IPS-18a (cell line): ENCODE data around the gene STIP1.
A peak's percentile ranks its signal among the peaks of the same experiment; 100 is the strongest.

Source experiments
- H3K27ac ChIP-seq: one replicate; pipeline ENCODE4 v1.5.1; 2013; ENCODE audit warnings: low read length
- H3K27me3 ChIP-seq: one replicate; pipeline ENCODE4 v1.6.1; 2013; ENCODE audit warnings: mild to moderate bottlenecking, low read length; ENCODE audit not compliant: control insufficient read depth, insufficient read depth
- H3K36me3 ChIP-seq: one replicate; pipeline ENCODE4 v1.6.1; 2013; ENCODE audit warnings: low read depth, low read length; ENCODE audit not compliant: control insufficient read depth
- H3K4me1 ChIP-seq: one replicate; pipeline ENCODE4 v1.6.1; 2013; ENCODE audit warnings: low read depth, low read length; ENCODE audit not compliant: control insufficient read depth
- H3K4me3 ChIP-seq: one replicate; pipeline ENCODE4 v1.5.1; 2013; ENCODE audit warnings: low read length
- H3K9ac ChIP-seq: one replicate; pipeline ENCODE4 v1.6.1; 2013; ENCODE audit warnings: mild to moderate bottlenecking, low read length, moderate library complexity
- H3K9me3 ChIP-seq: one replicate; pipeline ENCODE4 v1.6.1; 2013; ENCODE audit warnings: low read depth, low read length; ENCODE audit not compliant: control insufficient read depth

Gene STIP1

GRCh38 chr11:64235437-64236161 lies 49.6 kb downstream of the STIP1 start:
- Histone ChIP-seq H3K4me1 (peaks cover 4% of the 10 kb centered on the region), H3K27ac (no peak overlapping the region), H3K9ac (no peak overlapping the region), H3K36me3 (no peaks in the 10 kb centered on the region), H3K9me3 (no peaks in the 10 kb centered on the region), H3K4me3 (peak overlapping the region; percentile 53), H3K27me3 (peaks cover 30% of the 10 kb centered on the region)

- no peaks in the 10 kb centered on the region for H3K9me3 ChIP-seq
- H3K4me1 ChIP-seq: no peaks in the 10 kb centered on the region
- H3K4me3 ChIP-seq: no peak overlapping the region
- no peak overlapping the region for H3K9ac ChIP-seq
- peaks cover 21% of the 10 kb centered on the region for H3K27me3 ChIP-seq
- H3K36me3 ChIP-seq: no peaks in the 10 kb centered on the region
- no peak overlapping the region for H3K27ac ChIP-seq
These were observed 51.5 kb downstream of the STIP1 start for GRCh38 chr11:64237484-64237951.

- Histone ChIP-seq H3K4me3 (no peak overlapping the region), H3K9ac (no peak overlapping the region), H3K27me3 (peaks cover 15% of the 10 kb centered on the region), H3K36me3 (no peaks in the 10 kb centered on the region), H3K27ac (no peak overlapping the region), H3K4me1 (no peaks in the 10 kb centered on the region), H3K9me3 (no peaks in the 10 kb centered on the region)
These were observed 52.1 kb downstream of the STIP1 start for GRCh38 chr11:64238076-64238475.

- no peaks in the 10 kb centered on the region for H3K4me1 ChIP-seq
- H3K4me3 ChIP-seq: no peak overlapping the region
- H3K9me3 ChIP-seq: no peaks in the 10 kb centered on the region
- H3K27me3 ChIP-seq: peaks cover 7% of the 10 kb centered on the region
- H3K9ac ChIP-seq: no peak overlapping the region
- no peak overlapping the region for H3K27ac ChIP-seq
- peaks cover 9% of the 10 kb centered on the region for H3K36me3 ChIP-seq
These were observed 53.0 kb downstream of the STIP1 start for GRCh38 chr11:64238999-64239398.

GRCh38 chr11:64239662-64240434 lies 53.9 kb downstream of the STIP1 start:
- Histone ChIP-seq H3K4me3 (peak overlapping the region; percentile 66), H3K9me3 (no peaks in the 10 kb centered on the region), H3K27me3 (peaks cover 7% of the 10 kb centered on the region), H3K27ac (peak overlapping the region; percentile 49), H3K9ac (peak overlapping the region; percentile 49), H3K36me3 (peaks cover 13% of the 10 kb centered on the region), H3K4me1 (no peaks in the 10 kb centered on the region)

- peak within 1 kb of the TSS; percentile 49 for H3K27ac ChIP-seq
These were observed 54.7 kb downstream of the STIP1 start, which contains the start of gene FKBP2 for GRCh38 chr11:64240435-64241240. FKBP2 (plus strand) TSS chr11:64241095; CDS start chr11:64242388, 1,293 bp downstream.

GRCh38 chr11:64241241-64241490 lies 55.2 kb downstream of the STIP1 start:
- no peaks in the 10 kb centered on the region for H3K4me1 ChIP-seq
- peaks cover 13% of the 10 kb centered on the region for H3K36me3 ChIP-seq
- no peak overlapping the region for H3K27ac ChIP-seq
- H3K27me3 ChIP-seq: no peaks in the 10 kb centered on the region
- H3K9me3 ChIP-seq: no peaks in the 10 kb centered on the region
- peak overlapping the region; percentile 66 for H3K4me3 ChIP-seq
- H3K9ac ChIP-seq: peak overlapping the region; percentile 49

More at GRCh38 chr11:64240435-64241240, 54.7 kb downstream of the STIP1 start, which contains the start of gene FKBP2:
- no peaks in the 10 kb centered on the region for H3K27me3 ChIP-seq
- no peaks in the 10 kb centered on the region for H3K9me3 ChIP-seq
- H3K9ac ChIP-seq: peak within 1 kb of the TSS; percentile 80
- H3K4me1 ChIP-seq: no peaks in the 10 kb centered on the region
- H3K36me3 ChIP-seq: peaks cover 13% of the 10 kb centered on the region
- H3K4me3 ChIP-seq: peak within 1 kb of the TSS; percentile 66

- H3K4me1 ChIP-seq: no peaks in the 10 kb centered on the region
- peak overlapping the region; percentile 80 for H3K9ac ChIP-seq
- peak overlapping the region; percentile 66 for H3K4me3 ChIP-seq
- H3K27ac ChIP-seq: no peak overlapping the region
- H3K36me3 ChIP-seq: peaks cover 13% of the 10 kb centered on the region
- H3K27me3 ChIP-seq: no peaks in the 10 kb centered on the region
- no peaks in the 10 kb centered on the region for H3K9me3 ChIP-seq
These were observed 55.8 kb downstream of the STIP1 start for GRCh38 chr11:64241491-64242374.

- H3K27ac ChIP-seq: no peak overlapping the region
- peaks cover 8% of the 10 kb centered on the region for H3K4me1 ChIP-seq
- no peak overlapping the region for H3K9ac ChIP-seq
- H3K4me3 ChIP-seq: no peak overlapping the region
- H3K9me3 ChIP-seq: no peaks in the 10 kb centered on the region
- peaks cover 13% of the 10 kb centered on the region for H3K36me3 ChIP-seq
- H3K27me3 ChIP-seq: no peaks in the 10 kb centered on the region
These were observed 57.4 kb downstream of the STIP1 start for GRCh38 chr11:64243236-64243854.

- peaks cover 16% of the 10 kb centered on the region for H3K4me1 ChIP-seq
- H3K9ac ChIP-seq: no peak overlapping the region
- no peak overlapping the region for H3K27ac ChIP-seq
- peaks cover 13% of the 10 kb centered on the region for H3K36me3 ChIP-seq
- no peaks in the 10 kb centered on the region for H3K27me3 ChIP-seq
- H3K4me3 ChIP-seq: no peak overlapping the region
- no peaks in the 10 kb centered on the region for H3K9me3 ChIP-seq
These were observed 58.1 kb downstream of the STIP1 start for GRCh38 chr11:64244107-64244506.
